ENCODE data around the gene CDH24. TPM values are rescaled to one million over a fixed set of nuclear protein-coding genes. Genes with fewer than 3 reads are reported as not detected.

CDH24 gene
- polyA plus RNA-seq, 2 of the 4 experiments (the other 2 are of a cell fraction): 4.8 to 5.1 TPM

DNA sequence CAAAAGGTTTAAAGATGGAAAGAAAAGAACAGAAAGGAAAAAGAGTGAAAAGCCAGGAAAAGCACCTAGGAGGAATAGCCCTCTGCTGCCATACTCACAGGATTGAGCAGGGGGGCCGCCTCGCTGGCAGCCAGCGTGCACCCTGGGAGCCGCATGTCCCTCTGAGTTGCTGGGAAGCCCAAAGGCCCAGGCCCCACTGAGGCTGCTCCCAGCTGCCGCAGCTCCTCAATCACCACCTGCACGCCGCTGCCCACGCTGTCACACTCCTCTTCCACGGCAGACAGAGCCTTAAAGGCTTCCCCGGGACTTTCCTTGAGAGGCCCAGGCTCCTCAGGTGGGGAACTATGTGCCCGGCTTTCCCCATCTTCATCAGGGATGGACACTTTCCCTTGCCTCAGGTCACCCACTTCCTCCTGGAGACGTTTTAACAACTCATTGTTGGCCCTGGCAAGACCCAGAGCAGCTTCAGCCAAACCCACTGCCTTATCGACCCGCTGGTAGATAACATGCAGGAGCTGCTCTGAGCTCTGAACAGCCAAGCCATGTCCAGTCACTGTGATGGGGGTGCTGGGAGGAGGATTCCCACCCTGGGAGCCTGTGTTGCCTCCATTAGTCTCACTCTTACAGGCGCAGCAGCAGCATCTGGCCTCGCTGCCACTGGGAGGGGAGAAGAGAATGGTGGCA, 58.8 kb downstream of the CDH24 start:
- H3K27ac ChIP-seq: no peak overlapping the region

DNA sequence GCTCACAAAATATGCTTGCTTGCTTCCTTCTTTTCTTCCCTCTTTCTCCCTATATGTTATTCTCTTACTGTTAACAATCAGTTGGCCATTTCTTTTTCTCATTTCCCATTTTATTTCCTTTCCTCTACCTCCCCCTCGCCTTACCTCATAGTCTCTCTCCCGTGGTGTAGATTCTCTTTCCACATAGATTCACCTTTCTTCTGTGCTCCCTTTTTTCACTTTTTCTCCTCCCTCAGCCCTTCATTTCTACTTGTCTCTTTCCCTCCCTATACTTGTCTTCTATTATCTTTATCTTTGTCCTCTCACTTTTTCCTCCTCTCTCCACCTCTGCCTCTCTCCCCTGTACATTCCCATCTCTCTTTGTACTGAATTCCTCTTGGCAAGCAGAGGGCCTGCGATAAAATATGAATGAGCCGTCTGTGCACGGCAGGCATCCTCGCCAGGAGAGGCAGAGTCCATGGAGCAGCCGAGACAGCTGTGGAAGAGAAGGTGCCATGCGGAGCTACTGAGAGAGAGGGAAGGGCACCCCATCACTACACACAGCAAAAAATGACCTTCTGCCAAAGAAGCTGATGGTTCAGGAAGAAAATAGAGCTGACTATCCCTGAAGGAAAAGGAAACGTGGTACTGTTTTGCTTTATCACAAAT, 59.5 kb downstream of the CDH24 start:
- ATAC-seq: no peak
- Histone ChIP-seq H3K4me3 (no peak overlapping the region), H3K9me3 (no peaks in the 10 kb centered on the region), H3K27ac (no peak overlapping the region), H3K4me1 (peaks cover 5% of the 10 kb centered on the region; the same call in 2 of the 3 replicates), H3K4me2 (no peak overlapping the region)
- TF ChIP-seq CHD2 (IDR thresholded peaks at IDR 0.05; ENCODE audit: low read length, partially characterized antibody) (no peak), RAD21 (conservative IDR thresholded peaks at IDR 0.05 in 1 of 2, IDR thresholded peaks at IDR 0.05 in 1 of 2) (no peak), HOXB5 (CRISPR knock-in tag; IDR thresholded peaks at IDR 0.05) (no peak), ZSCAN20 (CRISPR knock-in tag; IDR thresholded peaks at IDR 0.05) (no peak), FOSL2 (IDR thresholded peaks at IDR 0.05) (no peak), FOSL2 (CRISPR knock-in tag; IDR thresholded peaks at IDR 0.05) (no peak), EP300 (IDR thresholded peaks at IDR 0.05) (no peak), CBX8 (IDR thresholded peaks at IDR 0.05) (no peak), NFE2L2 (conservative IDR thresholded peaks at IDR 0.05; ENCODE audit: low read length) (no peak), SMC3 (IDR thresholded peaks at IDR 0.05) (no peak), RCOR1 (IDR thresholded peaks at IDR 0.05; ENCODE audit: low read depth, low read length) (no peak), RNF2 (IDR thresholded peaks at IDR 0.05; ENCODE audit: borderline replicate concordance, low read depth) (no peak), RARB (CRISPR knock-in tag; IDR thresholded peaks at IDR 0.05) (no peak), MYC (IDR thresholded peaks at IDR 0.05; ENCODE audit: borderline replicate concordance, low read length) (no peak), NR3C1 (IDR thresholded peaks at IDR 0.05) (no peak), EHMT2 (IDR thresholded peaks at IDR 0.05; ENCODE audit: low read depth) (no peak)
- TF ChIP-seq, protein P1, sequence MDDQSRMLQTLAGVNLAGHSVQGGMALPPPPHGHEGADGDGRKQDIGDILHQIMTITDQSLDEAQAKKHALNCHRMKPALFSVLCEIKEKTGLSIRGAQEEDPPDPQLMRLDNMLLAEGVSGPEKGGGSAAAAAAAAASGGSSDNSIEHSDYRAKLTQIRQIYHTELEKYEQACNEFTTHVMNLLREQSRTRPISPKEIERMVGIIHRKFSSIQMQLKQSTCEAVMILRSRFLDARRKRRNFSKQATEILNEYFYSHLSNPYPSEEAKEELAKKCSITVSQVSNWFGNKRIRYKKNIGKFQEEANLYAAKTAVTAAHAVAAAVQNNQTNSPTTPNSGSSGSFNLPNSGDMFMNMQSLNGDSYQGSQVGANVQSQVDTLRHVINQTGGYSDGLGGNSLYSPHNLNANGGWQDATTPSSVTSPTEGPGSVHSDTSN (IDR thresholded peaks at IDR 0.05): no peak
- TF ChIP-seq, protein P2, sequence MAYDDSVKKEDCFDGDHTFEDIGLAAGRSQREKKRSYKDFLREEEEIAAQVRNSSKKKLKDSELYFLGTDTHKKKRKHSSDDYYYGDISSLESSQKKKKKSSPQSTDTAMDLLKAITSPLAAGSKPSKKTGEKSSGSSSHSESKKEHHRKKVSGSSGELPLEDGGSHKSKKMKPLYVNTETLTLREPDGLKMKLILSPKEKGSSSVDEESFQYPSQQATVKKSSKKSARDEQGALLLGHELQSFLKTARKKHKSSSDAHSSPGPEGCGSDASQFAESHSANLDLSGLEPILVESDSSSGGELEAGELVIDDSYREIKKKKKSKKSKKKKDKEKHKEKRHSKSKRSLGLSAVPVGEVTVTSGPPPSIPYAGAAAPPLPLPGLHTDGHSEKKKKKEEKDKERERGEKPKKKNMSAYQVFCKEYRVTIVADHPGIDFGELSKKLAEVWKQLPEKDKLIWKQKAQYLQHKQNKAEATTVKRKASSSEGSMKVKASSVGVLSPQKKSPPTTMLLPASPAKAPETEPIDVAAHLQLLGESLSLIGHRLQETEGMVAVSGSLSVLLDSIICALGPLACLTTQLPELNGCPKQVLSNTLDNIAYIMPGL (CRISPR knock-in tag; IDR thresholded peaks at IDR 0.05; ENCODE audit: borderline replicate concordance): no peak
- TF ChIP-seq, protein P3, sequence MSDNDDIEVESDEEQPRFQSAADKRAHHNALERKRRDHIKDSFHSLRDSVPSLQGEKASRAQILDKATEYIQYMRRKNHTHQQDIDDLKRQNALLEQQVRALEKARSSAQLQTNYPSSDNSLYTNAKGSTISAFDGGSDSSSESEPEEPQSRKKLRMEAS (IDR thresholded peaks at IDR 0.05): no peak
- ChIA-PET CTCF (interaction anchor here (2.6 to 34.0 kb wide), 5 partner anchors 10 to 68 kb away, joined by 10 to 1206 read pairs (median 73); partner anchors contain the start of genes CDH24, PRMT5 and PSMB11), POLR2A (no interaction called here)
- WGBS (ENCODE audit: missing lambda C conversion rate): 84% methylated on average over 9 of the region's 9 CpGs
- DNase-seq (ENCODE audit: low read depth in 1 of 2, low spot score in 1 of 2): no peak
- FAIRE-seq: no peak

More for the DNA sequence above, 58.8 kb downstream of the CDH24 start:
- TF ChIP-seq, protein P2 (CRISPR knock-in tag; IDR thresholded peaks at IDR 0.05; ENCODE audit: borderline replicate concordance): no peak
- no peak for TF ChIP-seq HEYL (CRISPR knock-in tag; IDR thresholded peaks at IDR 0.05)
- no peak for TF ChIP-seq MAFK (IDR thresholded peaks at IDR 0.05; ENCODE audit: partially characterized antibody)
- H3K9me3 ChIP-seq: no peaks in the 10 kb centered on the region
- no peak for DNase-seq (ENCODE audit: low read depth in 1 of 2, low spot score in 1 of 2)
- ChIA-PET CTCF (interaction anchor here (2.6 to 34.0 kb wide), 4 partner anchors 12 to 68 kb away, joined by 10 to 1206 read pairs (median 347); partner anchors contain the start of genes CDH24, PRMT5 and PSMB11), POLR2A (no interaction called here)
- peaks cover 5% of the 10 kb centered on the region; the same call in 2 of the 3 replicates for H3K4me1 ChIP-seq
- no peak overlapping the region for H3K4me2 ChIP-seq
- H3K4me3 ChIP-seq: no peak overlapping the region
- no peak for ATAC-seq
- no peak for FAIRE-seq
- WGBS (ENCODE audit: missing lambda C conversion rate): 86% methylated on average over 15 of the region's 16 CpGs

Other genes starting within 250 kb of the CDH24 start
- 86.8 and 104 TPM in 2 replicates for gene SLC7A7, start 242.1 kb downstream of the CDH24 start, polyA plus RNA-seq (2011; rRNA removed)
- 30.1 to 44.2 TPM (median 39.8 TPM) in 3 replicates for gene SLC7A7, start 242.1 kb downstream of the CDH24 start, polyA plus RNA-seq (2017; fragmentation: RNase III; extraction: RNeasy Plus Mini Kit Qiagen cat#74134 plus additional on column Dnase treatment)
- gene MRPL52, start 227.6 kb downstream of the CDH24 start, polyA plus RNA-seq (2011; rRNA removed): 113 and 116 TPM in 2 replicates
- 172 to 173 TPM (median 172 TPM) in 3 replicates for gene MRPL52, start 227.6 kb downstream of the CDH24 start, polyA plus RNA-seq (2017; fragmentation: RNase III; extraction: RNeasy Plus Mini Kit Qiagen cat#74134 plus additional on column Dnase treatment)
- gene MMP14, start 220.9 kb downstream of the CDH24 start, polyA plus RNA-seq (2011; rRNA removed): 1.9 and 2.5 TPM in 2 replicates
- gene MMP14, start 220.9 kb downstream of the CDH24 start, polyA plus RNA-seq (2017; fragmentation: RNase III; extraction: RNeasy Plus Mini Kit Qiagen cat#74134 plus additional on column Dnase treatment): 1.1 to 2.0 TPM (median 1.5 TPM) in 3 replicates
- 74.3 and 99.6 TPM in 2 replicates for gene LRP10, start 185.8 kb downstream of the CDH24 start, polyA plus RNA-seq (2011; rRNA removed)
- gene LRP10, start 185.8 kb downstream of the CDH24 start, polyA plus RNA-seq (2017; fragmentation: RNase III; extraction: RNeasy Plus Mini Kit Qiagen cat#74134 plus additional on column Dnase treatment): 45.5 to 62.9 TPM (median 57.2 TPM) in 3 replicates
- 0.29 and 0.31 TPM in 2 replicates for gene REM2, start 174.3 kb downstream of the CDH24 start, polyA plus RNA-seq (2011; rRNA removed)
- gene REM2, start 174.3 kb downstream of the CDH24 start, polyA plus RNA-seq (2017; fragmentation: RNase III; extraction: RNeasy Plus Mini Kit Qiagen cat#74134 plus additional on column Dnase treatment): 0.23 to 0.46 TPM (median 0.29 TPM) in 3 replicates
- 68.0 and 71.7 TPM in 2 replicates for gene RBM23, start 138.4 kb downstream of the CDH24 start, polyA plus RNA-seq (2011; rRNA removed)
- 64.2 to 66.5 TPM (median 65.8 TPM) in 3 replicates for gene RBM23, start 138.4 kb downstream of the CDH24 start, polyA plus RNA-seq (2017; fragmentation: RNase III; extraction: RNeasy Plus Mini Kit Qiagen cat#74134 plus additional on column Dnase treatment)
- 214 and 299 TPM in 2 replicates for gene PRMT5, start 128.1 kb downstream of the CDH24 start, polyA plus RNA-seq (2011; rRNA removed)
- 185 to 224 TPM (median 188 TPM) in 3 replicates for gene PRMT5, start 128.1 kb downstream of the CDH24 start, polyA plus RNA-seq (2017; fragmentation: RNase III; extraction: RNeasy Plus Mini Kit Qiagen cat#74134 plus additional on column Dnase treatment)
- 69.3 and 76.0 TPM in 2 replicates for gene HAUS4, start 100.4 kb downstream of the CDH24 start, polyA plus RNA-seq (2011; rRNA removed)
- gene HAUS4, start 100.4 kb downstream of the CDH24 start, polyA plus RNA-seq (2017; fragmentation: RNase III; extraction: RNeasy Plus Mini Kit Qiagen cat#74134 plus additional on column Dnase treatment): 35.9 to 42.6 TPM (median 37.3 TPM) in 3 replicates
- 98.0 and 152 TPM in 2 replicates for gene AJUBA, start 75.0 kb downstream of the CDH24 start, polyA plus RNA-seq (2011; rRNA removed)
- 53.4 to 68.0 TPM (median 59.0 TPM) in 3 replicates for gene AJUBA, start 75.0 kb downstream of the CDH24 start, polyA plus RNA-seq (2017; fragmentation: RNase III; extraction: RNeasy Plus Mini Kit Qiagen cat#74134 plus additional on column Dnase treatment)
- gene C14orf93, start 47.4 kb downstream of the CDH24 start, polyA plus RNA-seq (2011; rRNA removed): 9.7 and 10.1 TPM in 2 replicates
- 5.6 to 6.8 TPM (median 5.7 TPM) in 3 replicates for gene C14orf93, start 47.4 kb downstream of the CDH24 start, polyA plus RNA-seq (2017; fragmentation: RNase III; extraction: RNeasy Plus Mini Kit Qiagen cat#74134 plus additional on column Dnase treatment)
- 283 and 337 TPM in 2 replicates for gene PSMB5, start 22.6 kb downstream of the CDH24 start, polyA plus RNA-seq (2011; rRNA removed)
- gene PSMB5, start 22.6 kb downstream of the CDH24 start, polyA plus RNA-seq (2017; fragmentation: RNase III; extraction: RNeasy Plus Mini Kit Qiagen cat#74134 plus additional on column Dnase treatment): 352 to 365 TPM (median 363 TPM) in 3 replicates
- not detected in 2 replicates for gene PSMB11, start 15.3 kb downstream of the CDH24 start, polyA plus RNA-seq (2011; rRNA removed)
- gene PSMB11, start 15.3 kb downstream of the CDH24 start, polyA plus RNA-seq (2017; fragmentation: RNase III; extraction: RNeasy Plus Mini Kit Qiagen cat#74134 plus additional on column Dnase treatment): not detected in 3 replicates
- gene ACIN1, start 37.6 kb upstream of the CDH24 start, polyA plus RNA-seq (2011; rRNA removed): 126 and 140 TPM in 2 replicates
- 144 to 150 TPM (median 147 TPM) in 3 replicates for gene ACIN1, start 37.6 kb upstream of the CDH24 start, polyA plus RNA-seq (2017; fragmentation: RNase III; extraction: RNeasy Plus Mini Kit Qiagen cat#74134 plus additional on column Dnase treatment)
- 82.5 and 107 TPM in 2 replicates for gene C14orf119, start 38.0 kb upstream of the CDH24 start, polyA plus RNA-seq (2011; rRNA removed)
- 94.8 to 102 TPM (median 99.2 TPM) in 3 replicates for gene C14orf119, start 38.0 kb upstream of the CDH24 start, polyA plus RNA-seq (2017; fragmentation: RNase III; extraction: RNeasy Plus Mini Kit Qiagen cat#74134 plus additional on column Dnase treatment)
- gene CIROP, start 47.5 kb upstream of the CDH24 start, polyA plus RNA-seq (2011; rRNA removed): 0.03 TPM in 1 of 2 replicates, not detected in the other
- not detected in 3 replicates for gene CIROP, start 47.5 kb upstream of the CDH24 start, polyA plus RNA-seq (2017; fragmentation: RNase III; extraction: RNeasy Plus Mini Kit Qiagen cat#74134 plus additional on column Dnase treatment)
- gene CEBPE, start 61.7 kb upstream of the CDH24 start, polyA plus RNA-seq (2011; rRNA removed): not detected in 2 replicates
- gene CEBPE, start 61.7 kb upstream of the CDH24 start, polyA plus RNA-seq (2017; fragmentation: RNase III; extraction: RNeasy Plus Mini Kit Qiagen cat#74134 plus additional on column Dnase treatment): 0.05 TPM in 1 of 3 replicates, not detected in the others
- 0.28 and 0.45 TPM in 2 replicates for gene SLC7A8, start 126.1 kb upstream of the CDH24 start, polyA plus RNA-seq (2011; rRNA removed)
- gene SLC7A8, start 126.1 kb upstream of the CDH24 start, polyA plus RNA-seq (2017; fragmentation: RNase III; extraction: RNeasy Plus Mini Kit Qiagen cat#74134 plus additional on column Dnase treatment): 0.35 to 0.49 TPM (median 0.39 TPM) in 3 replicates
- not detected in 2 replicates for gene RNF212B, start 180.4 kb upstream of the CDH24 start, polyA plus RNA-seq (2011; rRNA removed)
- gene RNF212B, start 180.4 kb upstream of the CDH24 start, polyA plus RNA-seq (2017; fragmentation: RNase III; extraction: RNeasy Plus Mini Kit Qiagen cat#74134 plus additional on column Dnase treatment): not detected in 3 replicates
- gene HOMEZ, start 228.6 kb upstream of the CDH24 start, polyA plus RNA-seq (2011; rRNA removed): 9.2 and 11.7 TPM in 2 replicates
- gene HOMEZ, start 228.6 kb upstream of the CDH24 start, polyA plus RNA-seq (2017; fragmentation: RNase III; extraction: RNeasy Plus Mini Kit Qiagen cat#74134 plus additional on column Dnase treatment): 7.7 to 8.8 TPM (median 8.4 TPM) in 3 replicates
- 11.1 and 12.4 TPM in 2 replicates for gene PPP1R3E, start 245.3 kb upstream of the CDH24 start, polyA plus RNA-seq (2011; rRNA removed)
- 5.3 to 7.5 TPM (median 6.8 TPM) in 3 replicates for gene PPP1R3E, start 245.3 kb upstream of the CDH24 start, polyA plus RNA-seq (2017; fragmentation: RNase III; extraction: RNeasy Plus Mini Kit Qiagen cat#74134 plus additional on column Dnase treatment)
- 17.8 and 20.8 TPM in 2 replicates for gene BCL2L2, start 249.3 kb upstream of the CDH24 start, polyA plus RNA-seq (2011; rRNA removed)
- gene BCL2L2, start 249.3 kb upstream of the CDH24 start, polyA plus RNA-seq (2017; fragmentation: RNase III; extraction: RNeasy Plus Mini Kit Qiagen cat#74134 plus additional on column Dnase treatment): 24.7 to 25.4 TPM (median 25.2 TPM) in 3 replicates

All from A549 (cell line).